Measurements from ENCODE around the gene CLSTN3. TPM values are rescaled to one million over a fixed set of nuclear protein-coding genes. Genes with fewer than 3 reads are reported as not detected.

CLSTN3 gene
- total and polyA plus RNA-seq, 7 donors, result 3.7 to 41.5 (median 12.6) TPM

GRCh38 chr12:7122811-7123769, 7.1 kb upstream of the CLSTN3 start:
- WGBS, 2 donors, result 77 to 87% methylated on average over 7 of the region's 7 CpGs
- intact Hi-C loops (cut with DNase I), result no loop called here
- TF ChIP-seq POLR2AphosphoS5 (IDR thresholded peaks at IDR 0.05) (no peak), EP300 (IDR thresholded peaks at IDR 0.05) (no peak), POLR2A (IDR thresholded peaks at IDR 0.05) (no peak), CTCF (IDR thresholded peaks at IDR 0.05) (no peak)
- no peaks in the 10 kb centered on the region for H3K27me3 ChIP-seq
- H3K36me3 ChIP-seq, result no peaks in the 10 kb centered on the region
- H3K4me3 ChIP-seq, result no peak overlapping the region
- DNase-seq, result peak; percentile 51
- H3K27ac ChIP-seq, result peak overlapping the region in 1 of 4 donors; percentile 29
- H3K9me3 ChIP-seq, result no peaks in the 10 kb centered on the region
- H3K4me1 ChIP-seq, result no peaks in the 10 kb centered on the region

DNA sequence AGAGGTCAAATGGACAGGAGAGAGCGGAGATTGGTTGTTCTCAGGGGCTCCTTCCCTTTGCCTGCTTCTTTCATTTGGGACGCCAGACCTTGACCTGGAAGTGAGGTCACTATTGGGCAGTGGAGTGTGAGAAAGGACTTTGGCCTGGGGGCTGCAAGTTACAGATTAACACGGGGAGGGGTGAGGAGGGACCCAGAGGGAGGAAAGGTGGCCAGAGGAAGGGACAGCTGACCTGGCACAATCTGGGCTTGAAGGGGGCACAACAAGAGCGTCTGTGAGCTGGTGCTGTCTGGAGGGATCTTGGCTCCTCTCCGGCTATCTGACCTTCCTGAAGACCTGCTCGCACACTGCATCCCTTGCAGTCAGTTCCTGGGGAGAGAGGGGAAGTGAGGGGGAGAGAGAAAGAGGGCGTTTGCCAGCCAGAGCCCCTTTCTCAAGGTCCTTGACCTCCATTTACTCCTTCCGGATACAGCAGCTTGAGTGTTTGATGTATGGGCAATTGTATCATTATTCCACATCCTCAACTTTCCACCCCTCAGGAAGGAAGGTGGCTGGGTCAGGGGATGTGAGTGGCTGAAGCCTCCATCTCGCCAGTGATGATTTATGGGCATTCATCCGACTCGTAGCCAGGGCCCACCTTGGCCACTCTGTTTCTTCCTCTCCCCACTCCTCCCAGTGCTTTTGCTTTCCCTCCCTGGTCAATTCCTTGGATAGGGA, 6.2 kb upstream of the CLSTN3 start:
- Histone ChIP-seq H3K4me1 (no peaks in the 10 kb centered on the region), H3K4me3 (no peak overlapping the region), H3K9me3 (no peaks in the 10 kb centered on the region), H3K36me3 (no peaks in the 10 kb centered on the region), H3K27ac (no peak overlapping the region), H3K27me3 (no peaks in the 10 kb centered on the region)
- no peak for DNase-seq
- 72 to 78% methylated on average over 11 of the region's 11 CpGs for WGBS, 2 donors
- intact Hi-C loops (cut with DNase I), result no loop called here
- TF ChIP-seq POLR2AphosphoS5 (IDR thresholded peaks at IDR 0.05) (no peak), POLR2A (IDR thresholded peaks at IDR 0.05) (no peak), CTCF (IDR thresholded peaks at IDR 0.05) (no peak), EP300 (IDR thresholded peaks at IDR 0.05) (no peak)

DNA sequence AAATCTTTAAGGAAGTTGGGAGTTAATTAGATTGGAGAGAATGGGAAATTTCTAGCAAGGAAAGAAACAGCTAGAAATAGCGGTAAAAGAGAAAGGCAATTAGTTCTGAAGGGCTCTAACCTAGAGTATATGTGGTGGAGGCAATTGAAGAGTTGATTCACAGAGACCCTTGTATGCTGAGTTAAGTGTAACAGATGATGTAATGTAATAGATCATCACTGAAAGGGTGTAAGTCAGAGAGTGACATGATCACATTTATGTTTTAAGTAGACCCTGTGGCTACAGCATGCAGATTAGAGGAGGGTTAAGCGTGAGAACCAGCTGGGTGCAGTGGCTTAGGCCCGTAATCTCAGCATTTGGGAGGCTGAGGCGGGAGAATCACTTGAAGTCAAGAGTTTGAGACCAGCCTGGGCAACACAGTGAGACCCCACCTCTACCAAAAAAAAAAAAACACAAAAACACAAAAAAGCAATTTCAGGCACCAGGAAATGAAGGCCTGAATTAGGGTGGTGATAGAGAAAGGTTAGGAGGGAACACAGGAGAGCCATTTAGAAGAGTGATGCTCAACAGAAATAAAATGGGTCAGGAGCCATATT, 4.4 kb upstream of the CLSTN3 start:
- Histone ChIP-seq H3K27ac (no peak overlapping the region), H3K27me3 (no peaks in the 10 kb centered on the region), H3K36me3 (no peaks in the 10 kb centered on the region), H3K4me3 (no peak overlapping the region), H3K4me1 (peaks cover 0 to 15% (median 14%) of the 10 kb centered on the region in 4 donors), H3K9me3 (no peaks in the 10 kb centered on the region)
- TF ChIP-seq POLR2AphosphoS5 (IDR thresholded peaks at IDR 0.05) (no peak), POLR2A (IDR thresholded peaks at IDR 0.05) (no peak), CTCF (IDR thresholded peaks at IDR 0.05) (no peak), EP300 (IDR thresholded peaks at IDR 0.05) (no peak)
- intact Hi-C loops (cut with DNase I), result no loop called here
- 67 to 89% methylated on average over 4 of the region's 4 CpGs for WGBS, 2 donors
- no peak for DNase-seq

- no peaks in the 10 kb centered on the region for H3K27me3 ChIP-seq
- peak overlapping the region in 2 of 4 donors; percentile 4 to 21 for H3K4me3 ChIP-seq
- intact Hi-C loops (cut with DNase I), result no loop called here
- peaks cover 0 to 21% (median 18%) of the 10 kb centered on the region in 4 donors for H3K4me1 ChIP-seq
- no peak overlapping the region for H3K27ac ChIP-seq
- peak; percentile 21 for DNase-seq
- TF ChIP-seq EP300 (IDR thresholded peaks at IDR 0.05) (no peak), POLR2A (IDR thresholded peaks at IDR 0.05) (no peak), POLR2AphosphoS5 (IDR thresholded peaks at IDR 0.05) (no peak)
- no peaks in the 10 kb centered on the region for H3K36me3 ChIP-seq
- no peaks in the 10 kb centered on the region for H3K9me3 ChIP-seq
- WGBS, 2 donors, result 87 to 88% methylated on average over 17 of the region's 17 CpGs
These were observed 2.1 kb upstream of the CLSTN3 start for GRCh38 chr12:7127916-7128626.
